Measurements from ENCODE around the gene MOV10L1. TPM values are rescaled to one million over a fixed set of nuclear protein-coding genes. Genes with fewer than 3 reads are reported as not detected.
"Not testable (repeated sequence)": the region's sequence is repeated elsewhere in the genome, so short reads cannot be mapped to it uniquely, and the experiment has no call there.

The MOV10L1 gene
- polyA plus RNA-seq, 1 donor from 2014 or later, result not detected

DNA sequence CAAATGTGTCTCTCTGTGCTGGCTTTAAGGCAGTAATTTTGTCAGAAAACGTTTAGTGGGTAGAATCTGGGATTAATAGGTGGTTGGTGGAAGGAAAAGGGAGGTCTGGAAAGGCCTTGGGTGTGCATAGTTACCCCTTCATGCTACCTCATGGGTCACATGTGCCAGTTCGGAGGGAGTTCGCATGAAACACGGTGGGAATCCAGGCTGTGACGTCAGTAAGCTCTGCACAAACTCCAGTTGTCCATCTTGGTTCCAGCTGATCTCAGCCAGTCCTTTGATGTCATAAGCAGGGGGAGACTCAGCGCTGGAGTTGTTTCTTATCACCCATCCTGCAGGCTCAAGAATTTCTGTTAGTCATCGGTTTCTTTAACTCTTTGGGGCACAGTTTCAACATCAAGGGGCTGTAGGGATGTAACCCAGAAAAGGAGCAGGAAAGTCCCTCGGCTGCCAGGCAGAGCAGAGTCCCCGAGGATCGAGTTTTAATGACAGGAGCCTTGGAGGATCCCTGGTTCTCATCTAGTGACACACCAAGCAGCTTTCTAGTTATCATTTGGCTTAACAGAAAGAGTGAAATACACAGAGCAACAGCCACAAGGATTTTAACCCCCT is 28.9 kb downstream of the MOV10L1 start:
- peaks cover 3% of the 10 kb centered on the region for H3K36me3 Mint-ChIP-seq
- peaks cover 0 to 14% (median 4%) of the 10 kb centered on the region in 3 donors for H3K9me3 Mint-ChIP-seq
- H3K27me3 Mint-ChIP-seq, result peaks cover 20% of the 10 kb centered on the region
- H3K4me3 Mint-ChIP-seq, result no peak overlapping the region
- H3K4me1 Mint-ChIP-seq, result no peaks in the 10 kb centered on the region
- no peak overlapping the region for H3K27ac Mint-ChIP-seq

DNA sequence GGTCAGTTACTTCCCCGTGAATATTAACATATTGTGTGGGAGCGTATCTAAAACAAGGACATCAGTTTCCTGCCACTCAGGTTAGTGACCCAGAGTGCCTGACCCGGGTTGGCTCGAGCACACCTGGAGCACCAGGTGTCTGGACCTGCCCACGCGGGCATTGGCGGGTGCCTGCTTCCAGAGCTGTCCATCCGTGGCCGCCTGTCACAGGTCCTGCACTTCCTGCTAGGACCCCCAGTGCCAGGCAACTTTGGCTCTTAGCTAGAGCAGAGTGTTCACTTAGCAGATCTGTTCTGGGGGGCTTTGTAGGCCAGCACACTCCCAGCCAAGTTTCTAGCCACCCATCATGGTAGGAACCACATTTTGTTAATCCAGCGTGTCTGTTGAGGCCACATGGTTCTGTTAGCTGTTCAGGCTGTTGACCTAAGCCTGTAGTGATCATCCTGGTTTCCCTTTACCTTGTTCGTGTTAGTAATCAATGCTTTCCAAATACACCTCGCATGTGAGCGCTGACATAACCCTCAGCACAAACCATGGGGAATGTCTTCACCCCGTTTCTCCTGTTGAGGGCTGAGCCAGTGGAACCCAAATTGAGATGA is 29.5 kb downstream of the MOV10L1 start:
- H3K27me3 Mint-ChIP-seq, result peaks cover 18% of the 10 kb centered on the region
- H3K4me3 Mint-ChIP-seq, result no peak overlapping the region
- peaks cover 3% of the 10 kb centered on the region for H3K36me3 Mint-ChIP-seq
- H3K27ac Mint-ChIP-seq, result no peak overlapping the region
- H3K4me1 Mint-ChIP-seq, result no peaks in the 10 kb centered on the region
- H3K9me3 Mint-ChIP-seq, result peaks cover 3 to 19% (median 10%) of the 10 kb centered on the region in 3 donors

DNA sequence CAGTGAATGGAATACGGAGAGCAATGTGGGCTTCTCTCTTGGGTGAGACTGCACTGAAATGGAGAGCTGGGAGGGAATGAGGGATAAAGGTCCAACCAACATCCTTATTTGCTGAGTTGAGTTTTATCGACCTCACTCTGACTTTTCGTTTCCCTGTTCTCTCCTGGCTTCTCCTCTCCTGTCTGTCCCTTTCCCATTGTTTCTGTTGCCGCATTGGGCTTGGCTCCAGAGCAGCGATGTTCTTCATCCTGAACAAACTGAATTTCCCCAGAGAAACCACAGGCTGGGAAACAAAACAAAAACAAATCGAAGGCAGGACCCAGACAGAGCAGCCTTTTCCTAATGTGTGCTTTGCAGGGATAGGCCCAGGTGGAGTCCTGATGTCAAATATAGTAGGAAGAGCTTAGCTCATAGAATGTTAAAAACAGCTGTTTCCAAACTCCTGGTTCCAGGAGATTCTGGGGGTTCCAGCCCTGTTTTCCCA is 30.0 kb downstream of the MOV10L1 start:
- peaks cover 3 to 19% (median 12%) of the 10 kb centered on the region in 3 donors for H3K9me3 Mint-ChIP-seq
- H3K27ac Mint-ChIP-seq, result no peak overlapping the region
- peaks cover 13% of the 10 kb centered on the region for H3K27me3 Mint-ChIP-seq
- H3K4me1 Mint-ChIP-seq, result no peaks in the 10 kb centered on the region
- peaks cover 3% of the 10 kb centered on the region for H3K36me3 Mint-ChIP-seq
- H3K4me3 Mint-ChIP-seq, result no peak overlapping the region

DNA sequence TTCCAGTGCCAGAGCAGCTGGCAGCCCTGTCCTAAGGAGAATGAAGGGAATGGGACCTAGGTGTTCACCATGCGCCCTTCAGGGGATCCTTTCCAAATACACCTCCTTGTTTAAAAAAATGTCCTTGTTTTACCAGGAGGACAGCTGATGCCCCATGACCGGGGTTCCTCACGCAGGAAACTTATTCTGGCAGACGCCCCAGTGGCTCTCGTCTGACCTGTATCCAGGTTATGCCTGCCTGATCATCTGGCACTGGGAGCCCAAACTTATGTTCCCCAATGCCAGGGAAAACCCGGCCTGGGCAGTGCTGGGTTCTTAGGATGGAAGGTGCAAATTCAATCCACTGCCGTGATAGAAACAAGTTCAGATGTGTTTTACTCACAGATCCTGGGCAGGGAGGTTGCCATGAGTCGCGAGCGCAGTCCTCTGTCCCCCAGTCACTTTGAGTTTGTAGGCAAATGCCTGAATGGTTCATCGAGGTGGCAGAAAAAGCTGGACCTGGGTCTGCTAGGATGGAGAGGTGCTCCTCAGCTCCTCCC is 31.5 kb downstream of the MOV10L1 start:
- Mint-ChIP-seq H3K4me1 (no peaks in the 10 kb centered on the region), H3K27me3 (peaks cover 14% of the 10 kb centered on the region), H3K27ac (no peak overlapping the region), H3K4me3 (no peak overlapping the region), H3K9me3 (peaks cover 3 to 19% (median 12%) of the 10 kb centered on the region in 3 donors), H3K36me3 (peaks cover 3% of the 10 kb centered on the region)

DNA sequence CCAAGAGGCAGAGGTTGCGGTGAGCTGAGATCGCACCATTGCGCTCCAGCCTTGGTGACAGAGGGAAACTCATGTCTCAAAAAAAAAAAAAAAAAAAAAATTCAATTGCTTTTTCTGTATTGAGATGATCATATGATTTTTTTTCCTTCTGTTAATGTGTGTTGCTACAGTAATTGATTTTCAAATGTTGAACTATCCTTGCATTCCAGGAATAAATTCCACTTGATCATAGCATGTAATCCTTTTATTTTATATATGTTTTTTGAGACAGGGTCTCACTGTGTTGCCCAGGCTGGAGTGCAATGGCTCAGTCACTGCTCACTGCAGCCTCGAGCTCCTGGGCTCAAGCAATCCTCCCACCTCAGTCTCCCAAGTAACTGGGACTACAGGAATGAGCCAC is 33.3 kb downstream of the MOV10L1 start:
- Mint-ChIP-seq H3K4me1 (no peaks in the 10 kb centered on the region), H3K9me3 (peaks cover 3 to 19% (median 12%) of the 10 kb centered on the region in 3 donors), H3K36me3 (peaks cover 3% of the 10 kb centered on the region), H3K27me3 (peaks cover 18% of the 10 kb centered on the region), H3K4me3 (no peak overlapping the region), H3K27ac (no peak overlapping the region)

DNA sequence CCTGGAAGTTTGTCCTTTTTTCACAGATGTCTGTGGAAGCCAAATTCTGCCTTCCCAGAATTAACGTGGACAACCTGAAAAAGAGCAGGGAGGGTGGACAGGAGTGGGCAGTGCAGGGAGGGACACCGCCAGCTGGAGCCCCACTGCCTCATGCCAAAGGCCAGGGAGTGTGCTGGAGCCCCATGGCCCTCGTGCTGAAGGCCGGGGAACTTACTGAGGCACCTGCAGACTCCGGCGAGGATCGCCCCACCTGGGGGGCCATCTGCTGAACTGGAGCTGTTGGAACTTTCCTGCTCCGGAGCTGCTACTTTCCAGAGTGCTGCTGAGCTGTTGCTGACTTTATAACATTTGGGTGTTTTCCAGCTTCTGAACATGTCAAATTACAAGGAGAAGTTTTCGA is 35.2 kb downstream of the MOV10L1 start:
- H3K4me3 Mint-ChIP-seq, result no peak overlapping the region
- peaks cover 17% of the 10 kb centered on the region for H3K27me3 Mint-ChIP-seq
- H3K27ac Mint-ChIP-seq, result no peak overlapping the region
- H3K4me1 Mint-ChIP-seq, result no peaks in the 10 kb centered on the region
- H3K36me3 Mint-ChIP-seq, result peaks cover 2% of the 10 kb centered on the region
- H3K9me3 Mint-ChIP-seq, result peaks cover 3 to 19% (median 12%) of the 10 kb centered on the region in 3 donors

DNA sequence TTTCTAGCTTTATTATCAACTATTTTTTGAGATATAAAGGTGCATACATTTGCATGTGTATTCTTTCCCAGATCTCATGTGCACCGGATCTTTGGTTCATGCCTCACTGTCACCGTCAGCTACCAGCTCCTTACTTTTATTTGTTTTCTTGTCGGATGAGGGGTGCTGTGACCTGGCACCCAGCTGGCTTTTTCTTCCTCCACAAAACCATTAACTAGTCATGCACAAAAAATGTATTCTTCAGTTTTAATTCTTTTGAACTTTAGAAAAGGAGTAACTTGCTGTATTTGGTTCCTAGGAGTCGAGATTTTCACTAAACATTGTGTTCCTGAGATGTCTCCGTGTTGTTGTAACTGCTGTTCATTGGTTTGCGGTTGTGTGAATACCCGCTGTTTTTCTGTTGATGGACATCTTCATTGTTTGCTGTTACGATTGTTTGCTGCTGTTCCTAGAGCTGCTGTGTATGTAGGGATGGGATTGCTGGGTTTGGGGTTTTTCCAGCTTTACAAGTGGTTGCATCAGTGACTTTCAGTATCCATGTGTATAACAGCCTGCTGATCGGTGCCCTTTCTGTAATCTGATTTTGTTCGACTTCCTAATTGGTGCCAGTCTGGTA is 39.4 kb downstream of the MOV10L1 start:
- Mint-ChIP-seq H3K4me3 (peak overlapping the region in 1 of 4 donors; percentile 48), H3K4me1 (peaks cover 0 to 1% (median 0%) of the 10 kb centered on the region in 3 donors), H3K27ac (no peak overlapping the region), H3K36me3 (peaks cover 4% of the 10 kb centered on the region), H3K9me3 (peaks cover 3 to 6% (median 3%) of the 10 kb centered on the region in 3 donors), H3K27me3 (peaks cover 25% of the 10 kb centered on the region)

DNA sequence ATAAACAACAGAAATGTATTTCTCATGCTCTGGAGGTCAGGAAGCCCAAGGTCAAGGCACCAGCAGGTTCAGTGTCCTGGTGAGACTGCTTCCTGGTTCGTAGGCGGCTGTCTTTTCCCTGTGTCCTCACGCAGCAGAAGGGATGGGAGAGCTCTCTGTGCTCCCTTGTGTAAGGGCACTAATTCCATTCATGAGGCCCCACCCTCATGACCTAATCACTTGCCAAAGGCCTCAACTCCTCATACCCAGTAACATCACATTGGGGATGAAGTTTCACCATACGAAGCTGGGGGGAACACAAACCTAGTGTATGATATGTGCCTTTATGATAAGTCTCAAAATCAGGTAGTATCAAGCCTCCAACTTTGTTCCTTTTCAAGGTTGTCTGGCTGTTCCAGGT is 42.1 kb downstream of the MOV10L1 start:
- no peak overlapping the region for H3K27ac Mint-ChIP-seq
- H3K4me3 Mint-ChIP-seq, result no peak overlapping the region
- peaks cover 27% of the 10 kb centered on the region for H3K27me3 Mint-ChIP-seq
- peaks cover 0 to 1% (median 0%) of the 10 kb centered on the region in 3 donors for H3K4me1 Mint-ChIP-seq
- H3K36me3 Mint-ChIP-seq, result peaks cover 4% of the 10 kb centered on the region
- peaks cover 0 to 6% (median 2%) of the 10 kb centered on the region in 3 donors for H3K9me3 Mint-ChIP-seq

DNA sequence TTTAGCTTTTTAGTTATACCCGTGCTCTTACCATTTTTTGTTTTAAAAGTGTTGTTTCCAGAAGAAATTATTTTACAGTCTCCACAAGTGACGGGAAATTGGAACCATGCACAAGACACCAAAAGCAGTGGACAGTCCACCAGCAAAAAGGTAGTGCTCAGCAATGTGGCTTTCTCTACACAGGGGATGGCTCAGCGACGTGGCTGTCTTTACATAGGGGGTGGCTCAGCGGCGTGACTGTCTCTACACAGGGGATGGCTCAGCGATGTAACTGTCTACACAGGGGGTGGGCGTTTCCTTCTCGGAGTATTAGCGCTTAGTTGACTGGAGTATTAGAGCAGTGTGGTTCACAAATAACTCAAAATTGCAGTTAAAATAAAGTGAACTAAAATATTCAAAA is 44.7 kb downstream of the MOV10L1 start:
- peaks cover 0 to 6% (median 2%) of the 10 kb centered on the region in 3 donors for H3K9me3 Mint-ChIP-seq
- H3K36me3 Mint-ChIP-seq, result peaks cover 4% of the 10 kb centered on the region
- H3K27me3 Mint-ChIP-seq, result peaks cover 26% of the 10 kb centered on the region
- no peak overlapping the region for H3K27ac Mint-ChIP-seq
- H3K4me3 Mint-ChIP-seq, result no peak overlapping the region
- H3K4me1 Mint-ChIP-seq, result peaks cover 0 to 1% (median 0%) of the 10 kb centered on the region in 3 donors

DNA sequence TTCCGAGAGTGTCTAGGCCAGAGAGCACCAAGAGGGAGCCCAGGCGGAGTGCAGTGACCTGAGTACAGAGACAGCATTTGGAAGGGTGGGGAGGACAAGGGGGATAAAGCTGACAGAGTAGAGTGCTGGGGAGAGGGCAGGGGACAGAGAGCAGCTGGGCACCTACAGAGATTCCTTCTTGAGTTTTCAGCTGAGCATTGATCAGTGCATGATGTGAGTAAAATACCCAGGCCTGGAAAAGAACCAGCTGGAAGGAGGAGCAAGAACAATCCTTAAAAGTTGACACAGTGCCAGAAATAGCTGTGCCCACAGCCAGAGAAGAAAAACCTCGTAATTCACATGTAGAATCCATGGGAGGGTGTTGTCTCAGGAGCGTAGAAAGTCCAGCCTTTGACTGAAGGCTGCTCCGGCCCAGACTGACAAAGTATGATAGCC is 46.8 kb downstream of the MOV10L1 start:
- H3K4me3 Mint-ChIP-seq, result no peak overlapping the region
- peaks cover 0 to 5% (median 0%) of the 10 kb centered on the region in 3 donors for H3K4me1 Mint-ChIP-seq
- no peak overlapping the region for H3K27ac Mint-ChIP-seq
- H3K9me3 Mint-ChIP-seq, result peaks cover 0 to 2% (median 2%) of the 10 kb centered on the region in 3 donors
- H3K36me3 Mint-ChIP-seq, result peaks cover 2% of the 10 kb centered on the region
- H3K27me3 Mint-ChIP-seq, result peaks cover 16% of the 10 kb centered on the region

DNA sequence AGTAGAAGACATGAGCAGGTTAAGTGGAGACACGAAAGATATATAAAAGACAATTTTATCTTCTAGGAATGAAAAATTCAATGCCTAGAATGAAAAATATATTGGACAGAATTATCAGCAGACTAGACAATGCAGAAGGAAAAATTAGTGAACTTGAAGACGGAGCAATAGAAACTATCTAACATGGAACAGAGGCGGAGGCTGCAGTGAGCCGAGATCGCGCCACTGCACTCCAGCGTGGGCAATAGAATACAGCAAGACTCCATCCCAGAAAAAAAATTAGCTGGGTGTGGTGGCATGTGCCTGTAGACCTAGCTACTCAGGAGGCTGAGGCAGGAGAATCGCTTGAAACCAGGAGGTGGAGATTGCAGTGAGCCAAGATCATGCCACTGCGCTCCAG is 47.5 kb downstream of the MOV10L1 start:
- H3K4me3 Mint-ChIP-seq, H3K4me1 Mint-ChIP-seq, H3K36me3 Mint-ChIP-seq, H3K9me3 Mint-ChIP-seq, H3K27ac Mint-ChIP-seq: not testable (repeated sequence)
- H3K27me3 Mint-ChIP-seq, result peaks cover 12% of the 10 kb centered on the region

DNA sequence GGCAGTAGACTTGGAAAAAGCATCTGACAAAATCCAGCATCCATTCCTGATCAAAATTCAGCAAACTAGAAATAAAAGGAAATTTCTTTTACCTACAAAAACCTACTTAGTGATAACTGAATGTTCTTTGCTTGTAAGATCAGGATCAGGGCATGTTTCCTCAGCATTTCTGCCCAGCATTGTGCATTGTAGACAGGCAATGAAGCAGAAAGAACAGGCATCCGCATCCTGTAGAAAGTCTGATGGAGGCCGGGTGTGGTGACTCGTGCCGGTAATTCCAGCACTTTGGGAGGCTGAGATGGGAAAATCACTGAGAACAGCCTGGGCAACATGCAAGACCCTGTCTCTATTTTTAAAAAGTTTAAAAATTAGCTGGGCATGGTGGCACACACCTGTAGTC is 48.2 kb downstream of the MOV10L1 start:
- no peak overlapping the region for H3K4me3 Mint-ChIP-seq
- H3K27ac Mint-ChIP-seq, result no peak overlapping the region
- H3K9me3 Mint-ChIP-seq, result peaks cover 0 to under 1% (median 0%) of the 10 kb centered on the region in 3 donors
- H3K4me1 Mint-ChIP-seq, result peaks cover 0 to 4% (median 0%) of the 10 kb centered on the region in 3 donors
- peaks cover 10% of the 10 kb centered on the region for H3K27me3 Mint-ChIP-seq
- H3K36me3 Mint-ChIP-seq, result peaks cover under 1% of the 10 kb centered on the region

DNA sequence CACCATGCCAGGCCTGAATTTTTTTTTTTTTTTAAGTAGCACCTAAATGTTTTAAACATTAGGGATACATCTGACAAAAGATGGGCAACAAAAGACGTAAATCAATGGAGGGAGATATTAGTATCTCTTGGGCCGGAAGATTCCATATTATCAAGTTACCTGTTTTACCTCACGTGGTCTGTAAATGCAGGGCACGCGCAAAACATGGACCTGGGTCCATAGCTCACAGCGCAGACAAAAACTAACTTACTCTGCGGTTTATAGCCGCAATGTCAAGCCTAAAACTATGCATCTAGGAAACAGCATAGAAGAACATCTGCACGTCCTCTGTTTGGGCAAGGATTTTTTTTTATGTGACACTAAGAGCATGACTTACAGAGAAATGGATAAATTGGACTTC is 49.2 kb downstream of the MOV10L1 start:
- Mint-ChIP-seq H3K27me3 (peaks cover 9% of the 10 kb centered on the region), H3K4me1 (peaks cover 0 to 4% (median 0%) of the 10 kb centered on the region in 3 donors)

DNA sequence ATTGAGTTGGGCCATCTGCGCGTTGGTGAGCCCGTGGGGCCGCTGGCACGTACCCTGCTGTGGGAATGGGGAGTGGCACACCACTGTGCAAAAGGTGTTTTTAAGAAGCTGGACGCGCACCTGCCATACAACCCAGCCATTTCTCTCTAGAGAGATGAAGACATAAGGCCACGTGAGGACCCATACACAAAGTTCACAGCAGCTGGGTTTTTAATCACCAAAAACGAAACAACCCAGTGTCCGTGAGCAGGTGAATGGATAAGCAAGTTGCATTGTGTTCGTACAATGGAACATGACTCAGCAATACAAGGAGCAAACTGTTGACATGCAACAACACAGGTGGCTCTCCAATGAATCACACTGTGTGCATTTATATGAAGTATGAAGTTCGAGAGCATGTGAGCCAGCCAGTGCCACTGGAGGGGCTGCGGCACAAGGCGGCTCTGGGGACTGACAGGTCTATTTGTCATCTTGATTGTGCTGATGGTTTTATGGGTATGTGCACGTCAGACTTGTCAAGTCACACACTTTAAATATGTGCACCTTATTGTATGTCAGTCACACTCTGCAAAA is 50.1 kb downstream of the MOV10L1 start:
- H3K9me3 Mint-ChIP-seq, result no peaks in the 10 kb centered on the region
- no peak overlapping the region for H3K4me3 Mint-ChIP-seq
- peaks cover 9% of the 10 kb centered on the region for H3K27me3 Mint-ChIP-seq
- no peak overlapping the region for H3K27ac Mint-ChIP-seq
- H3K4me1 Mint-ChIP-seq, result peaks cover 0 to 4% (median 0%) of the 10 kb centered on the region in 3 donors
- H3K36me3 Mint-ChIP-seq, result no peaks in the 10 kb centered on the region

More for the DNA sequence above, 49.2 kb downstream of the MOV10L1 start:
- Mint-ChIP-seq H3K9me3 (no peaks in the 10 kb centered on the region), H3K4me3 (no peak overlapping the region), H3K27ac (no peak overlapping the region), H3K36me3 (no peaks in the 10 kb centered on the region)

DNA sequence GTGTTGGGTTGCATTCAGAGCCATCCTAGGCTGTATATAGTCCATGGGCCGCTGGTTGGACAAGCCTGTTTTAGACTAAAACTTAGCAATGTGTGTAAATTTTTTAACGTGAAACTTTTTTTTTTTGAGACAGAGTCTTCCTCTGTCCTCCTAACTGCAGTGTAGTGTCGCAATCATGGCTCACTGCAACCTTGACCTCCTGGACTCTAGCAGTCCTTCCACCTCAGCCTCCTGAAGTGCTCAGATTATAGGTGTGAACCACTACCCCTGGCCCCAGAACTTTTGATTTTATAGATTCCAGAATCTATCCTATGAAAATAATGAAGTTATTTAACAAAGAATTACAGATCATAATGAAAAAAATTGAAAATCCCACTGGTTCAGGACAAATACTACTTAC is 50.8 kb downstream of the MOV10L1 start:
- Mint-ChIP-seq H3K4me1 (peaks cover 0 to 4% (median 0%) of the 10 kb centered on the region in 3 donors), H3K27me3 (peaks cover 9% of the 10 kb centered on the region), H3K27ac (no peak overlapping the region), H3K9me3 (no peaks in the 10 kb centered on the region), H3K36me3 (no peaks in the 10 kb centered on the region), H3K4me3 (no peak overlapping the region)

Data from IgD-negative memory B cell (primary cell).